ENCODE measurements around the gene CRKL.

The CRKL gene

DNA sequence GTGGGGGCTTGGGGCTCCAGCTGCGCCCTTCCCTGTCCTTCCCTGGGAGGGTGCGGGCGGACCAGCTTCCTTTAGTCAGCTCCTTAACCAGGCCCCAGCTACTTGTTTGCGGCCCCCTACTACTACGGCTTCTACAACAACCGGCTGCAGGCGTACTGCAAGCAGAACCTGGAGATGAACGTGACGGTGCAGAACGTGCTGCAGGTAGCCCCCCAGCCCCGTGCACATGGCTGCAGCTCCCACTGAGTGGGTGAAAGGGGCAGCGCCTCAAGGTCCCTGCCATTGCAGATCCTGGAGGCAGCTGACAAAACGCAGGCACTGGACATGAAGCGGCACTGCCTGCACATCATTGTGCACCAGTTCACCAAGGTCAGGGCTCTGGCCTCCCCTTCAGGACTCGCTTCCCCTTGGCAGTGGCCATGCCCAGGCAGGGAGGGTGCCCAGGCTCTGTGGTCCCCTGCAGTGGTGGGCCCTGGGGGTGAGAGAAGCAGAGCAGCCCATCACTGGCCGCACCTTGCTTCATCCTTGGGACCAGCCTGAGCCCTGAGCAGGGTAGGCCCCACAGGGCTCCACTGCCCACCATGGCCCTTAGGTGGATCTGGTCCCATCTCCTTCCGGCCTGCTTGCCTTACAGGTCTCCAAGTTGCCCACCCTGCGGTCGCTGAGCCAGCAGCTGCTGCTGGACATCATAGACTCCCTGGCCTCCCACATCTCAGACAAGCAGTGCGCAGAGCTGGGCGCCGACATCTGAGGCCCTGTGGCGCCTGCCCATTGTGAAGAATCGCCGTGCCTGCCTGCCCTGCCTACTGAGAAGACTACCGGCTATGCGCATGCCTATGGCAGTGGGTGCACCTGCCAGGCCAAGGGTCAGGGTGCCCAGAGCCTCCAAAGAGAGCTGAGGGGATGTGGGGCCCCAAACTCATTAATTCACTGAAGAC, 79.7 kb downstream of the CRKL start:
- DNase-seq (ENCODE audit: low read depth in 2 of 2) = no peak

DNA sequence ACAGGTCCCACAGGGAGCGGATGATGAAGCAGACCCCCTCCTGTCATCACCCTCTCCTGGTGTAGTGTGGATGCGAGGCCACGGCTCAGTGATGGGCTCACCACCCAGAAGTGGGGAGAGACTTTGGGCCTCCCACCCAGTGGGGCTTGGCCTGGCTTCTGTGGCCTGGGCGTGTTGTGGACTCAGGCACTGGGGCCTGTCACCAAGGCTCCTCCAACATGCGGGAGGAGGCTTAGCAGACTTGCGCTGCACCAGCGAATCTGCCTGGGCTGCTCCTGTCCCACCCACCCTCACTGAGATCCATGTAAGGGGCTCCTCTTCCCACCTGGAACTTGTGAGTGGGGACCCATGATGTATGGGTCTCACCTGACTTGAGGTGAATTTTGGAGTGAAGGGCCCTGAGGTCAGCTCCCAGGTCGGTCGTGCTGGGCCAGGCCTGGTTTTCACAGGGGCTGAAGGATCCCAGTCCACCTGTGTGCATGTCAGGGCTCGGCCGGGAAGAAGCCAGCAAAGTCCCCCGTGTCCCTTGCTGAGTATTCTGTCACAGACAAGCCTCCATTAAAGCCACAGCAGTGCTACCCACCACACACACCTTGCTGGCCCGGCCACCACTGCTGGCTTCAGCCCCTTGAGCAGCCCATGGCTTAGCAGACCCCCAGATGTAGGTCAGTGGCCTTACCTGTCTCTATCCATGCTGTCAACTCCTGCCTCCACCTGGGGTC, 80.5 kb downstream of the CRKL start:
- DNase-seq (ENCODE audit: low read depth in 2 of 2) = no peak

DNA sequence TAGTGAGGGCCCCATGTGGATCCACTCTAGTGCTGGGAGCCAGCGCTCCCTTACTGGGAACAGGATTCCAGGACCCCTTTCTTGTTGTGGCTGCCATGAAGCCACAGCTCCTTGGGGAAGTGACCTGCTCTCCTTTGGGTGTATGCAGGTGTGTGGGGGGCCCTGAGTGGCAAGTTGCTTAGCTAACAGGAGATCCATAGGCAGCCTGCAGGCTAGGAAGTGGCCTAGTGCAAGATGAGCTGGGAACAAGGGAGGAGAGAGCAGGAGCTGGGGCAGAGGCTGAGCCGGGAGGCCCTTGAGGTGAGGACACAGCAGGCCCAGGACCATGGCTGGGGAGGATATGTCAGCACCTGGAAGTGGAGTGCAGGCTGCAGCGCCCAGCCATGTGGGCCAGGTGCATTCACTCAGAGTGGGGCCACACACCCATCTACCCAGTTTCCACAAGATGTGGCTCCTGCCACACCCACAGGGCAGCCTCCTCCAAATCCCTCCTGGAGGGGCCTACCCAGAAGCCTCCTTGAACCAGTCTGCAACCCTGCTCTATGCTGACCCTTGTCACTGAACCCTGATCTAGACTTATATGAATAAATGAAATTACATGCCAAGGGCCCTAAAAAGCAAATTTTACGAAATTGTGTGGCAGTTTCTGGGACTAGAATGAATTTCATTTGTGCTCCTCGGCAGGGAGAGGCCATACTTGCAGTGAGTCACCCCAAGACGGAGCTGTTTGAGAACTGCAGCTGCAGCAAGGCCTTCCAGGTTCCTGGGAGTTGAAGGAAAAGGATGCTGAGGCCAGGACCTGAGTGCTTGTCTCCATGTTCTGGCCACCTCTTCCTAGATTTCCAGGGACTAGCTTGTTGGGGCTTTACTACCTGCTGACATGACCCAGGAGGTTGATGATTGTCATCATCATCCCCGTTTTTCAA, 81.5 kb downstream of the CRKL start:
- no peak for DNase-seq (ENCODE audit: low read depth in 2 of 2)

DNA sequence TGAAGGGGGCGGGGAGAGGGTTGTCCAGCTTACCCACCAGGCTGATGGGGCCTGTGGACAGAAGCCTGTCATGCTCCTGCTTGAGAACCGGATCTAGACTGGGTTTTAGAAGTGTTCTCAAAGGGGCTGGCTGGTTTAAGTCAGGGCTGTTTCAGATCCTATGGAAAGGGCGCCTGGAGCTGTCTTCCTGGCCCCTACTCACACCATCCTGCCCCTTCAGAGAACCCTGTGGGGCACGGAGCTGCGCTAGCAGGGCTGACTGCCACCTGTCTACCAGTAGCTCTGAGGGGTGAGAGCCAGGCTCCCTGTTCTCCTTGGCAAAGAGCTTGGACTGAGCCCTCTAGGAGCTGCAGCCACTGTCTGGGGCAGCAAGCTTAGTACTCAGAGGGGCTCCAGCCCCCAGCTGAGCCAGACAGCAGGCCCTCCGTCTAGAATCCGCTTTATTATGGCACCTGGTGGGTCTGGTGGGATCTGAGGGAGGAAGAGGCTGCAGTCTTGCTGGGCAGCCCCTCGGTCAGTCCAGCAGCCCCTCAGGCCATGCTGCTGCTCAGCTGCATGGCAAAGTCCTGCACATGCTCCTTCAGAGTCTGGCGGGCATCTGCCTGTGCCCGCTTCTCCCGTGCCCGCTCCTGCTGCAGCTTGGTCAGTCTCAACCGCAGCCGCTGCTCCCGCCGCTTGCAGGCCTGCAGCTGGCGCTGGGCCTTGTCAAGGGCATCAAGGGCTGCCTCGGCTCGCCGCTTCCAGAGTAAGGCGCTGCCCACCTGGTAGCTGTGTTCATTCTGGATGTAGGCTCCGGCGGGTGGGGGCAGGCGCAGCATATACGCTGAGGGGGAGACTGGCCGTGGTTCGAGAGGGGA, 82.4 kb downstream of the CRKL start:
- no peak for DNase-seq (ENCODE audit: low read depth in 2 of 2)

DNA sequence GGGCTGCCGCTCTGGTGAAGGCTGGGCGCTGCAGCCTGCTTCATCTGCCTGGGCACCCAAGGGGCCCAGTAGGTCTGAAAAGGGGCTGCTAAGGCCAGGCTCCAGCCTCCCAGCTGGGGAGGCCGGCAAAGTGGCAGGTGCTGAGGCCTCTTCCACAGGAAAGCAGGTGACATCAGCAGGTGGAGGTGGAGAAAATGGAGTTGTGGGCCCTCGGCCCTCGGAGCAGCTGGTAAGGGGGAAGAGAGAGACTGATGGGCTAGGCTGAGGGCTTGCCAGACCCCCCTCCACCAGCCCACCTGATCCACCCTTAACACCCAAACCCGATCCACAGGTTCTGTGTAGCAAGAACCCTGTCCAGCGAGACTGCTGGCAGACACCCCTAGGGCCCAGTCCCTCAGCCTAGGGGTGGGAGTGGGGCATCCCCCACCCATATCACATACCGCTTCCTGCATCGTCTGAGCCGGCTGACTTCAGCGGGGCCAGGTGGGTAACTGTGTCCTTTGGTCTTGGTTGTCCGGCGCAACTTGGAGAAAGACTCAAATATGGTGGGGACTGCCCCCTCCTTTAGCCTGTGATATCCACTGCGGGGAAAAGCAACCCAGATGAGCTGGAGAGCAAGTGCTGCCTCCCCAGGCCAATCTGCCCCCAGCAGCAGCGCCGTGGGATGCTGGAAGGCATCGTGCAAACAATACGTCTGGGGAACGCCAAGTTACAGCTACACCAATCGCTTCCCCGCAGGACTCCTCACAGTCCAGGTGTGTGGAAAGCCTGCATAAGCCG, 83.2 kb downstream of the CRKL start:
- no peak for DNase-seq (ENCODE audit: low read depth in 2 of 2)

DNA sequence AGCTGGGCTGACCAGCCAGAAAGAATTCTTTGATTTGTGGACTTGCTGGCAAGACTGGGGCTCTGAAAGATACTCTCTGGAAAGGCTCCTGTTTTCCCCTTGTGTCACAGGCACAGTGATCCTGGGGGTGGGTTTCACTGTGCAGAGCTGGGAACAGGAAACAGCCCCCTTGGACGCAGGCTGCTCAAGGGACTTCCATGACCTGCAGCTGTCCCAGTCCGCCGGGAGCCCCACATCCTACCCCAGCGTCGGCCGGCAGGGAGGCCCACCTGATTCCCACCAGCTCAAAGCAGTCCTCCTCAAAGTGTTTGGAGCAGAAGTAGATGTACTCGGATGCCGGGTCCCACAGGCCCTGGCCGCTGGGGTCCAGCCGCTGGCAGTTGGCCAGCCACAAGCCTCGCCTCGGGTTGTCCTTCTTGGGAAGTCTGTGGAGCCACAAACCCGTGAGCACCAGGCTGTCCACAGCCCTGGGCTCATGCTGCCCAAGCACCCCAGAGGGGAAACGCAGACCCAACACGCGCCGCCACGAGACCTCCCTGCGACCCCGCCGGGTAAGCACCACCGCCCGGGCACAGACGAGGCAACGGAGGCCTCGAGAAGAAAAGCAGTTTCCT, 83.9 kb downstream of the CRKL start:
- DNase-seq (ENCODE audit: low read depth in 2 of 2) = no peak

DNA sequence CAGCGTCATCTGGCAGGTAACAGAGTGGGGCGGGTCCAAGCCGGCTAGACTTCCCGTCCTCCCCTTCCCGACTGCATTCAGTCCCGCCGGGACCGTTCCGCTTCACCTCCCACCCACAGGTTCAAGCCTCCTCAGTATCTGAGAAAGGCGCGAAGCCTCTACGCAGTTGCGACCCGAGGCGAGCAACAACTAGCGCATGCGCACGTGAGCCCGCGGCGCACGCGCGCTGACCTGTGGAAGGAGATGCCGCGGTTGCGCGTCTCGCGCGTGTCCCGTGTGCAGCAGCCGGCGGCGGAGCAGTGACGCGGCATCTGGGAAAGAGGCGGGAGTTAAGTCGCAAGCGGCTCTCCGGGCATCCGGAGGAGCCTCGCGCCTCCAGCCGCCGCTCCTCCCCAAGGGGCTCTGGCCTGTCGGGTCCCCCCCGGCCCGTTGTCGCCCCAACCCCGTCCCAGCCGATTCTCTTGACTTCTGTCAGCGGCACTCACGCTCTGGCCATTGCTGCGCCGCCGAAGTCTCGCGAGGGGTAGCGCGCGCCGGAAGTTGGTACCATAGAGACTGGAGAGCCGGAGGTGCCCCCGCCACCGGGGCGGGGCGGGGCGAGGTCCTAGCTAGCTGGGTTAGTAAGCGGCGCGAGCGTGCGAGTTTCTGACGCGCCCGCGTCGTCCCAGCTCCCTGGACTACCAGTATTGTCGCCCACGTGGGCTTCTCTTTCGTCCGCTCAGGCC, 84.6 kb downstream of the CRKL start, which contains the start of gene THAP7:
Gene THAP7 (minus strand): TSS at position 518 of the 725 bp plus-strand sequence. CDS start 207 bp downstream, at position 311.
- DNase-seq (ENCODE audit: low read depth in 2 of 2) = peak; percentile 86 to 87
